Left renal cortex interstitium (tissue), 4 donors: ENCODE results near the gene PCLO. TPM values are rescaled to one million over a fixed set of nuclear protein-coding genes. Genes with fewer than 3 reads are reported as not detected.
"Not testable (repeated sequence)": the region's sequence is repeated elsewhere in the genome, so short reads cannot be mapped to it uniquely, and the experiment has no call there.

Experiments
- DNase-seq, 4 donors: peaks; one replicate each; pipeline ENCODE4 v3.0.0-alpha.2; 2013; ENCODE audit warnings: low read depth in 4 of 4, low spot score in 2 of 4, missing footprints in 1 of 4
- polyA plus RNA-seq, 4 donors: library from polyadenylated mRNA; unstranded; fragments of 120-200 nt; gene quantifications; one replicate each; pipeline ENCODE4 v1.2.1, GENCODE V29; 2013; ENCODE audit not compliant: insufficient read length in 4 of 4

PCLO gene
- polyA plus RNA-seq, 4 donors: 5.4 to 10.5 (median 9.1) TPM

DNA sequence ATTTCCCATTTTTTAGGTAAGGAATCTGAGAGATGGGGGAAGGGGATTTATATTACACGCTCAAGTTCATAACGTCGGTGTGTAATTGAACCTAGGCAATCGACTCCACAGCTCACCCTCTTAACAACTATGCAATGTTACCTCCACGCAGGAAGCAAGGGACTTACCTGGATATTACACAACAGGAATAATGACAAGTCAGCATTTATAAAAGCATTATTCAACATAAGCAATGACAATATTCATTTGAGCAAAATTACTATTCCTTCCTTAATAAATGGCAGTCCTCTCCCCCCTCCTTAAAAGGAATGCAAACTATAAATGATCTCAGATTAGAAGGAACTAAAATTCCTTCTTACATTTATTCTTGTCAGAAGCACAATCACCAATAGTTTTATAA, 104.0 kb downstream of the PCLO start:
- DNase-seq: no peak

DNA sequence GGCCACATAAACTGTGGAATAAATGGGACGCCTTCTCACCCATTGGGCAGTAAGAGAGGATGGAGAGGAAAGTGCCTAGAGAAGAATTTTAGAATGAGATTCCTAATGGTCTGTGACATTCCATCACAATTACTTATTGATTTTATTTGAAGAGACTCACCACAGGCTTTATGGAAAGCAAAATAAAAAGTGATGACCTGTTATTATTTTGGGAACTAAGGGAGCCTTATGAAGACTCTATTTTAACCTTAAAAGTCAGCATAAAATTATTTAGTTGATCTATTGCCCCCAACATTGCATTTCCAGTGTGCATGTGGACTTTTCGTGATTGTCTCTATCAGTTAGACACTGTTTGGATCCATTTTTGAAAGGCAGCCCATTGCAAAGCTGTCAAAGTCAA, 107.5 kb downstream of the PCLO start:
- DNase-seq: no peak

DNA sequence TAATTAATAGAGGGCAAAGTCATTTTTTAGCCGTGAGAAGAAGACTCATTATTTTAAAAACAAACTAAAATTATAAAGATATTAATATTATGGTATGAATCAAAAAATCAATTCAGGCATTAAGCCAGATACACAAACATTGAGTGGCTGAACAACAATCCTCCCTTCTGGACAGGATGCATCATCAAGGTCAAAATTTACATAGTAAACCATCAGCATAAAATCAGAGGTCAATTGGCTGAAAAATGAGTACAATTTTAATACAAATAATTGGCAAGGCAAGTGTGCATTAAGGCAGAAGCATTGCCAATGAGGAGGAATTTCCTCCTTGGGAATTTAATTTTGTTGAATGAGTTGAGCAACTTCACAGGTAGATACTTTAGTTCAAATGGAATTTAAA, 108.2 kb downstream of the PCLO start:
- no peak for DNase-seq

DNA sequence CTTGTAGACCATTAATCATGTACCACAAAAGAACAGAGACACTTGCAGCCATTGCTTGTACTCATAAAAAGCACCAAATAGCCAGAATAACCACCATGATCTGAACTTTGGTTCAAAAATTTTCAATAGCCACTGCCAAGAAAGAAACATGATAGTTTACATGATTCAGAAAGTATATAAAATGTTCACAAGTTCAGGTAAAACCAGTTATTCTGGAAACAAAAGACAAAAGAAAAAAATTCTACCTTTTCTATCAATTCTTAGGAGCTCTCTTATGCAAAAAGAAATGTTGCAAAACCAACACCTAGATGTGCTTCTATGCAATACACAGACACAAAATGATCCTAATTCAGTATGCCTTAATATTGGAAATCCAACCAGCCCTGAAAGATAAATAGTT, 108.7 kb downstream of the PCLO start:
- DNase-seq: no peak

DNA sequence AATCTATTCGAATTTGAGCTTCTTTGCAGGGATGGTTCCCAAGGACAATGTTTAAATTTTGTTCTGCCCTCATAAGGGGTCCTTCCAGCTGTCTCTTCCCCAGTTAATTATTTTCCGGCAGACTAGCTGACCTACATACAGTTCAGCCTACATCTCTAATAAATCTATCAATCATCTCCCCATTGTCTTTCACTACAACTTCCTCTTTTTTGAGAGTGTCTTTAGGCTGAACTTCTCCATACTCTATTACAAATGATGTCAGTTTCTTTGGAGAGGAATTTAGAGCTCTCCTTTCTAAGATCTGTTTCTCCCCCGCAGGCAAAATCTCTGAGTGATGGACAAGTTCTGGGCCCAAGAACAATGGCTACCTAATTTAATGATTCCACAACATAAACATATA, 122.2 kb downstream of the PCLO start:
- no peak for DNase-seq

DNA sequence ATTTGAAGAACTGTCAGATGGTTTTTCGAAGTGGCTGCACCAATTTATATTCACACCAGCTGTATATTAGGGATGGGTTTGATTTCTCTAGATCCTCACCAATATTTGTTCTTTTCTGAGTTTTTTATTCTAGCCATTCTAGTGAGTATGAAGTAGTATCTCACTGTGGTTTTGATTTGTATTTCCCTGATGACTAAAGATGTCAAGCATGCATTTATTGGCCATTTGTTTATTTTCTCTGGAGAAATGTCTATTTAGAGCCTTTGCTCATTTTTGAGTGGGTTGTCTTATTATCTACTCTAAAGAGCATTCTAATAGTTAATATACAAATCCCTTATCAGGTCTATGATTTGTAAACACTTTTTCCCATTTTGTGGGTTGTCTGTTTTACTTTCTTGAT, 123.9 kb downstream of the PCLO start:
- DNase-seq: no peak

DNA sequence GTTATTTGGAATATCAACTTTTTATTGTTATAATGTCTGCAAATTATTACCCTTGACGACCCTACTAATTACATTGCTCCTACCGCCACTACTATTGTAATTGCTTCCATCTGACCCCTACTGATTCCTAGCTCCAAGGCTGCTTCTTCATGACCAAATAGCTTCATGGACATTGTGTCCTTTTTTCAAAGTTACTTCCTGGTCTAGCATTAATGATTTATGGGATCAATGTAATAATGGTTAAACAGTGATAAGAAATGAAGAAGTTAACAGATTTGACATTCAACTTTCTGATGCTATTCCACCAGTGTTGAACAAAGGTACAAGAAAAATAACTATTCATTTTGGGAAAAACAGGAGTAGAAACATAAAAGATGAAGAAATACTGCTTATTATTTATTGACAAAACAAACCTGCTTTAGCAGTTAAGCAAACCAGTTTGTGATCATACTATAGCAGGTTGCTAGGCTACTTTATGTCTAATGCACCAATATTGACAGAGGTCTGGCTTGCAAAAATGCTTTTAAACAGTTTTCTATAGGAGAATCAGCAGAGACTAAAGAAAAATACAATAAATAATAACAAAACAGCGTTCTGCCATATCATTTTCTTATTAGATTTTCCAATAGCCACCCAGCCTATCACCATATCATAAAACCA, 125.8 kb downstream of the PCLO start:
- no peak for DNase-seq

DNA sequence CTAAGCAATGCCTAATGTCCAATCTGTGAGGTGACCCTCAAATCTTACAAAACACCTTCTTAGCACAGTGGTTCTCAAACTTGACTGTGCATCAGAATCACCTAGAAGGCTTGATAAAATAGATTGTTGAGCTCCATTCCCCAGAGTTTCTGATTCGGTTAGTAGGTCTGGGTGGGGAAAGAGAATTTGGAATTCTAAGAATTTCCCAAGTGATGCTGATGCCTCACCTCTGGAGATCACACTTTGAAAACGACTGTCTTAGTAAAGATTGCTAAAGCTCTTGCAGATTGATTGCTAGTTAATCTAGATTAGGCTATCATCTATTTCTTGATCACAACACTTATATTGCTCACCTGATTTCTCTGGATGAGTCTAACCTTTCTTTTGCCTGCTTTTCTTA, 126.6 kb downstream of the PCLO start:
- DNase-seq: no peak

DNA sequence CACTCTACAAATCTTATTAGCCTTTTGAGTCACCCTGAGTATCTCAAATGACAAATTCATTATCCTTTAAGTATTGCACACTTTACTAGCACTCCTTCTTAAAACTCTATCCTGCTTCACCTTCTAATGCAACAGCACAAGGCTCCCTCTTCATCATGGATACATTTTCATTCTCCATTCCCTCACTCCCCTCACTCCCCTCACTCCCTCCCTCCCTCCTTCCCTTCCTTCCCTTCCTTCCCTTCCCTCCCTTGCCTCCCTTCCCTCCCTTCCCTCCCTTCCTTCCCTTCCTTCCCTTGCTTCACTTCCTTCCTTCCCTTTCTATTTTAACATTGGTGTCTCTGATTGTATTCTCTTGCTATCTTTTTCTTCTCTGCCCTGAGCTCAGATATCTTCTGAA, 130.5 kb downstream of the PCLO start:
- no peak for DNase-seq

DNA sequence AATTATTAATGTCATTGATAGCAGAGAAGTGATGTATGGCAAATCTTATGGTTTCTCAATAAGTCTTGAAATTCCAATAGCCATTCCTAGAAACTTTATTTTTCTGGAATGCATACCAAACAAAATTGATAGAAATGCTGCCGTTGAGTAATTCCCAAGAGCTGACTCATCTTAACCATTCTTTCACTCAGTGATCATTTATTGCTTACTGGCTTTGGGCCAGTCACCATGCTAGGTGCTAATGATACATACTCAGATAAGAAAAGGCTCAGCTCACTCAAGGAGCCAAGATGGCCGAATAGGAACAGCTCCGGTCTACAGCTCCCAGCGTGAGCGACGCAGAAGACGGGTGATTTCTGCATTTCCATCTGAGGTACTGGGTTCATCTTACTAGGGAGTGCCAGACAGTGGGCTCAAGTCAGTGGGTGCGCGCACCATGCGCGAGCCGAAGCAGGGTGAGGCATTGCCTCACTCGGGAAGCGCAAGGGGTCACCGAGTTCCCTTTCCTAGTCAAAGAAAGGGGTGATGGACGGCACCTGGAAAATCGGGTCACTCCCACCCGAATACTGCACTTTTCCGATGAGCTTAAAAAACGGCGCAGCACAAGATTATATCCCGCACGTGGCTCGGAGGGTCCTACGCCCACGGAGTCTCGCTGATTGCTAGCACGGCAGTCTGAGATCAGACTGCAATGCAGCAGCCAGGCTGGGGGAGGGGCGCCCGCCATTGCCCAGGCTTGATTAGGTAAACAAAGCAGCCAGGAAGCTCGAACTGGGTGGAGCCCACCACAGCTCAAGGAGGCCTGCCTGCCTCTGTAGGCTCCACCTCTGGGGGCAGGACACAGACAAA, 138.6 kb downstream of the PCLO start:
- DNase-seq: not testable (repeated sequence)

DNA sequence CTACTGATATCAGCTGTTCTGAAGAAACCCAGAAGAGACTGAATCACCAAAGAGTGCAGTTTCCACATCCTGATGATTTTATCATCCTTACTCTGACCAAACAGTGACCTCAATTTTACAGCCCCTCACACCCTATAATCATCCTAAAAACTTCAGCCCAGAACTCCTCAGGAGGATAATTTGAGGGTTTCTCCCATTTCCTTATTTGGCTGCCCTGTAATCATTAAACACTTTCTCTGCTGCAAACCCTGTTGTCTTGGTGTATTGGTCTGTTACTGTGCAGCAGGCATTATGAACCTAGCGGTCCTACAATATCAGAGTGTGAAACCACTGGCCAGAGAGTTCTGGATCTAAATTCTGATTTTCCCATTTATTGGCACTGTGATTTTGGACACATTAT, 141.7 kb downstream of the PCLO start:
- no peak for DNase-seq

DNA sequence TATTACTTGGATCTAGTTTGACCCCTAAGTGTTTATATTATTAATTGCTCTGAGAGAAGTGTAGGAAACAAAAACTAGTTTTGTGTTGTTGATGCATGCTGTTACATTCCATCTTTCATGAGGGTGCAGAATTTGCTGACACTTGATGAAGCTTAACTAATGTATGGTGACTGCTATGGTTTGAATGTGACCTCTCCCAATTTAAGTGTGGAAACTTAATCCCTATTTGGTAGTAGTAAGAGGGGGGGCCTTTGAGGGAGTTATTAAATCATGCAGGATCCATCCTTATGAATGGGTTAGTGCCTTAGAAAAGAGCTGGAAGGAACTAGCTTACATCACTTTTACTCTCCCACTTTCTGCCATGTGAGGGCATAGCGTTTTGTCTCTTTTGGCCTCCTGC, 142.5 kb downstream of the PCLO start:
- DNase-seq: no peak

DNA sequence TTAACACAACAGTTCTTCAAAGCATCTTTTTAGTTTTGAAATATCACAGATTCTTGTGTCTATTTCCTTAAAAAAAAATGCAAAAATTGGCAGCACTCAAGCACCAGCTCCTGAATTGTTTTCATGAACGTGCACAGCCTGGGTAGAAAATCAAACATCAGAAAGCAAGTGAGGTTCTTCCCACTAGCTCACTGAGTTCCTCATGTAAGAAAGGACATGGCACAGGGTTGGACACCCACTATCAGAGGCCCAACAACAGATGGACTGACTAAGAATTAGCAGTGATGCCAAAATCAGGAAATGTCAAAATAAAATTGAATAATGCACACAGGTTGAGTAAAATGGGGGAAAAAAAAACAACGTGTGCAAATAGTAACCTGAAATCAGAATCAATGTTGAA, 146.8 kb downstream of the PCLO start:
- DNase-seq: no peak

DNA sequence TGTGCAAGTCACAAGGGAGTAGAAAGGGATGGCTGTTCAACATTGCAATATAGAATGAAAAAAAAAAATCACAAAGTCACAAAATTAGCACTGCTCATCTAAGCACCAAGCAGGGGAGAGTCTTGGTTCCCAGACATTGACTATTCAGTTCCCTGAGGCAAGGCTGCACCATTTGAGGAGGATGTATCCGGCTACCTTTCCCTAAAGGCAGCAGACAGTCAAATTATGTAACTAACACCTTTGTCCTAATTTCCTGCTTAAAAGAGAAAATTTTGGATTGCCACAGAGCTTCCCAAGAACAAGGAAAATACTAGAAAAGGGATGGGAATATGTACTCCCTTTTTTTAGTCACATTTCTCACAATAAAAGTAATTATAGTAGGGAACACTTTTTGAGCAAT, 148.1 kb downstream of the PCLO start:
- no peak for DNase-seq

DNA sequence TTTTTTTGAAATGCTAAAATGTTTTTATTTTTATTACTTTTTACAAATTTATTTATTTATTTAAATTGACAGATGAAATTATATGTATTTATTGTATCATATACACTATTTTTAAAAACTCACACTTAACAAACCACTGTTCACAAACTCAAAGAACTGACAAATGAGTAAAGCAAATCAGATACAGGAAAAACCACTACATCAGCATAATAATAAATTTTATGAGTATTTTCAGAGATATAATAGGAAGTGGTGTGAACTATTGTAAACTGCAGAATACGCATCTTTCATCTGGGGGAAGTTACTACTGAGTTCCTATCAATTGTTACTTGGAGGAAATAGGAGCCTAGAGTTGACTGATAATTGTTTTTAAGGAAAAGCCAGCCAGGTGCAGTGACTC, 150.7 kb downstream of the PCLO start:
- no peak for DNase-seq

DNA sequence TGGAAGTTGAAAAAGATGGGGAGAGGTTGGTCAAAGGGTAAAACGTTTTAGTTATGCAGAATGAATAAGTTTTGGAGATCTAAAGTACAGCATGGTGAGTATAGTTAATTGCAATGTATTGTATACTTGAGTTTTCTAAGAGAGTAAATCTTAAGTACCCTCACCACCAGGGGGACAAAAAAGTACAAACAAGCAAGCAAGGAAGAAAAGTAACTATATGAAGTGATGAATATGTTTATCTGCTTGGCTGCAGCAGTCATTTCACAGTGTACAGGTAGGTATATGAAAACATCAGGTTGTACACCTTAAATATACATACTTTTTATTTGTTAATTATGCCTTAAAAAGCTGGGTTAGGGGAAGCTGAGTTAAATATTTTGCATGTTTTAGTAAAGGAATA, 157.3 kb downstream of the PCLO start:
- peak in 1 of 4 donors; percentile 4 for DNase-seq

DNA sequence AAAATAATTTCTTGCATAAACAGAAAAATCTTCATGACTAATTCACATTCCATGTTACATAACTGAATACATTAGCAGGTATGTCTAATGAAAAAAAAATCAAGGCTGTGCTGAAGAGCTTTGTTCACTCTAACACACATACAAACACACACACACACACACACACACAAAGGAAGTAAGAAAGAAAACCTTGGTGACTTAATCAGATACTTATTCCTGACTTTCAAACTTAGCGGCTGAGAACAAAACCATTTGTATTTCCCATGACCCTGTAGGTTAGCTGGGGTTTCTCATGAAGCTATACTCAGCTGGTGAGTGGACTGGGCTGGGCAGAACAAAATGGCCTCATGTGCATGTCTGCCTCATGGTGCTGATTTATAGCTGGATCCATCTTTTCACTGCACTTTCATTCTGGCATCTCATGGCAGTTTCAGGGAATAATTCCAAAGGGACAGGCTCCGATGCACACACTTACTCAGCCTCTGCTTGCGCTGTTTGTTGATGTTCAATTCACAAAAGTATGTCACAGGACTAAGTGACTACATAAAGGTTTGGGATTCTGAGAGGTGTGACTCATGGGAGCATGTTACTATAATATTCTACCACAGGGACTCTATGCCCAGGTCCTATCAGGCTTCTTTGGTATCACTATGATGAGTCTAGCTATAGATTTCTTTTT, 161.2 kb downstream of the PCLO start:
- DNase-seq: no peak

DNA sequence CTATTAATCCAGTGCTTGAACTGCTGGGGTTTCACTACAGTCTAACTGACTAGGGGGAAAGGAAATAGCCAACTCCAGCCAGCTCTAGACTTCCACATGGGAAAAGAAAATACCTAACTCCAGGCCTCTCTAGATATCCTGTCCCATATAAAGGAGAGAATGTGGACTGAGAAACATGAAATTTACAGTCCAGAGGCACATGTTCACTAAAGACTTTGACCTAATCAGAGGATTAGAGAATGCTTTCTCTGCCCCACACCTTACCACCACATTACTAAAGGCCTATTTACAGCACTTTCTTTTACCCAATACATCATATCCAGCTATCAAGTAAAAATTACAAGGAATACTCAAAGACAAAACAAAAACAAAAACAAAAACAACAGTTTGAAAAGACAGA, 164.2 kb downstream of the PCLO start:
- no peak for DNase-seq

DNA sequence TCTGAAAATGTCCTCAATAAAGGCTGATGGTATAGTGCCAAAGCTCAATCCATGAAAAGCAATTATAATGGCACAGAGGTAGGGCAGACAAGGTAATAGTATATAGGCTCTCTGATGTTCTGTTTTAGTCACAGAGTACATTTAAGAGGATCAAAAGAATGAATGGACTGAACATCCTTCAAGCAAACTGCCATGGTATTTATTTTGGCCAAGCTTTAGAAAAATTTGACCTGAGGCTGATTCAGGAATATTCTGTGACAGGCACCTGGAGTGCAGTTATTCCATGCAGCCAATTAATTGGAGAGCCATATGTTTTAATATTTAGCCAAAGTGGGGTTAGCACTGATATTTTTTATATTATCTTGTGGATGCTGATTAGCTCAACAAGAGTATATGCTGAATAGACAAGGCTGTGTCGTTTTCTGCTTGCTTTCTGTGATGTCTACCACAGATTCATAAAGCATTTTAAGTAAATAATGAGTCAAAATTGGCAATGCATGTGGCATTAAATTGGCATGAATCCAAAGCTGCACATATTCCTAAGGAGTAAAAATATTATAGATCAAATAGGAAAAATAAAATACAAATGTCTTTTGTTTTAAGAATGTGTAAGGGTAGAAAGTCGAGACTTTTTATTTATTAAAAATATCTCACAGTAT, 177.4 kb downstream of the PCLO start:
- no peak for DNase-seq

DNA sequence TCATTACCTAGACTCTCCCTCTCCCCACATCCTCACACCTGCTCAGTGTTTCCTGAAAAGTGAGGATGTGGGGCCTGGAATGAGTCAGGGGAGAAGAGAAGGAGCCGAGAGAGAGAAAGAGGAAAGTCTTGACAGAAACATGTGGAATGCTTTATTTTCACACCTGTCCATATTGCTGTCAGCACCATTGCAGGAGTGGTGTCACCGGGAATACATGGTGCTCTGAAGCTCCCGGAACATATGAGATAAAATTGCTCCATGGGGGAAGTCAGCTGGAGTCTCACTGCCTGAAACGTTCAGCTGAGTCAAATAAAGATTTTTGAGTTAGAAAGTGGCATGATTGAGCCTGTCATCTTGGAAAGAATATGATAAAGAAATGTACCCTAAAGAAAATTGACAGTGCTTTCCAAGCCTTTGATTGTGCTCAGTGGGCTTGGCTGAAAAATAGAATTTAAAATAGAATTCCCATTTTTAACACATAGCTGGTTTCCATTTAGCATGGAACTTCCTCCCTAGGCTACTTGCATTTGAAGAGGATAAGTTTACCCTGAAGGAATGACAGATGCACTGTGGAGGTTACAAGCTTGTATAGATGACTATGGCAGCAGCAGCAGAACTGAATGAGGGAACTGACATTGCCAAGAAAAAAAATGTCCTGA, 182.4 kb downstream of the PCLO start:
- DNase-seq: no peak
